Transverse colon (tissue), 4 donors: Measurements from ENCODE around the gene SMAD6.

Experiments
- EP300 ChIP-seq: sonication (generic); formaldehyde crosslinking; IDR thresholded peaks from one replicate; pipeline ENCODE4 v1.6.1; 2017; ENCODE audit warnings: antibody characterized with exemption, low read depth
- POLR2AphosphoS5 ChIP-seq, 3 donors: sonication (generic); formaldehyde crosslinking; IDR thresholded peaks; one replicate each; pipeline ENCODE4 v1.6.1; 2016; ENCODE audit warnings: antibody characterized with exemption in 3 of 3
- TF ChIP-seq, protein P1 (sequence below), 5 experiments: fragments of 200-600 bp in 3 of 5; fragments of 450-650 bp in 2 of 5; sonication (generic) in 3 of 5; IDR thresholded peaks; 1 replicate in 2 of 5; 2 replicates in 3 of 5; pipeline ENCODE4 v1.5.1; 2016 to 2017; ENCODE audit warnings: antibody characterized with exemption in 5 of 5, inconsistent platforms in 3 of 5, mild to moderate bottlenecking in 2 of 5, moderate library complexity in 1 of 5

DNA sequence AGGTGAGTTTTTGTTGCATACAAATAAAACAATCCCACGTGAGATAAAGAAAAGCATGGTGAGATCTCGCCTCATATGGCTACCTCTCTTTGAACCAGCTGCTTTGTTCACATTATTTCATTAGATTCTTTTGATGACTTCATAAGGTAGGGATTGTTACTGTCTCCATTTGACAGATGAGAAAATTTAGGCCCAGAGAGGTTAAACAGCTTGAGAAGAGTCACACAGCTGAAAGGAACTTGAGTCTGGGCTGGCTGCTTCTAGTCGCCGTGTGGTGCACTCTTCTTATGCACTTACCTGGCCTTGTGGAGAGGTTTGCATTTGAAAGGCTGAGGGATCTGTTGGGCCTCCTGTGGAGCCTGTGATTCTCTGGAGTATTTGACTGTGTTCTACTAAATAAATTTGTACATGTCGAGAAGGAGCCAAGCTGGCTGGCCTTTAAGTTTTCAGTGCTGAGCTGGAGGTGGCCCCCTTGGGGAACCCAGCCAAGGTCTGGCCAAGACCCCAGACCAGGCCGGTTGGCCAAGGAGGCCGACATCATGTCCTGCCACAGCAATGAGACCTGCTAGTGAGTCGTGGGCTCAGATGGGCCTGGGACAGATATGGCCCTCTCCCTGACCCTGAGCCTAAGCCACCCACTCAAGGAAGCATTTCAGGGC is 125.1 kb downstream of the SMAD6 start:
- TF ChIP-seq, protein P1, sequence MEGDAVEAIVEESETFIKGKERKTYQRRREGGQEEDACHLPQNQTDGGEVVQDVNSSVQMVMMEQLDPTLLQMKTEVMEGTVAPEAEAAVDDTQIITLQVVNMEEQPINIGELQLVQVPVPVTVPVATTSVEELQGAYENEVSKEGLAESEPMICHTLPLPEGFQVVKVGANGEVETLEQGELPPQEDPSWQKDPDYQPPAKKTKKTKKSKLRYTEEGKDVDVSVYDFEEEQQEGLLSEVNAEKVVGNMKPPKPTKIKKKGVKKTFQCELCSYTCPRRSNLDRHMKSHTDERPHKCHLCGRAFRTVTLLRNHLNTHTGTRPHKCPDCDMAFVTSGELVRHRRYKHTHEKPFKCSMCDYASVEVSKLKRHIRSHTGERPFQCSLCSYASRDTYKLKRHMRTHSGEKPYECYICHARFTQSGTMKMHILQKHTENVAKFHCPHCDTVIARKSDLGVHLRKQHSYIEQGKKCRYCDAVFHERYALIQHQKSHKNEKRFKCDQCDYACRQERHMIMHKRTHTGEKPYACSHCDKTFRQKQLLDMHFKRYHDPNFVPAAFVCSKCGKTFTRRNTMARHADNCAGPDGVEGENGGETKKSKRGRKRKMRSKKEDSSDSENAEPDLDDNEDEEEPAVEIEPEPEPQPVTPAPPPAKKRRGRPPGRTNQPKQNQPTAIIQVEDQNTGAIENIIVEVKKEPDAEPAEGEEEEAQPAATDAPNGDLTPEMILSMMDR (IDR thresholded peaks at IDR 0.05): no peak
- TF ChIP-seq POLR2AphosphoS5 (IDR thresholded peaks at IDR 0.05): no peak
- TF ChIP-seq EP300: no peak
